SKM-1 treated with dmso at 0.1 percent for 144 hours (cell line): ENCODE measurements around the gene NAB1.

Experiments
- DNase-seq: peaks from one replicate; lab custom pipeline; 2025; ENCODE audit not compliant: unreplicated experiment; lab: John Stamatoyannopoulos, UW

NAB1 gene

DNA sequence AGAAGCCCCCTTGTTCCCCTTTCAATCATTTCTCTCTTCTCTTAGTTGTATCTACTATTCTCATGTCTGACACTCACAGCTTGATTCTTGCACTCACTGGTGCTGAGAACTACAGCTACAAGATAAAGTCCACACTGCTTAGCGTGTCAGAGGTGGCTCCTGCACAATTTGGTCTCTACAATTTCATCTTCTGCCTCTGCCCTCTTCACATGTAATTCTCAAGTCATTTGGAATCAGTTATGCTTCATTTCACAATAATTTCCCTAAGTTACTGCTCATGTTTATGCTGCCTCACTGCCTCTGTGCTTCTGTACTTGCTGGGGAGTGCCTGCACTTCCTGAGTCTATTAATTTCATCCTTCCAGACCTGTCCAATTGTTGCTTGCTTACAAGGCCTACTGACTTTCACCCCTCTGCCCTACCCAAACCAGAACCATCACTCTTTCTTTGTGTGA is 11.6 kb upstream of the NAB1 start:
- DNase-seq, result peak; percentile 23

DNA sequence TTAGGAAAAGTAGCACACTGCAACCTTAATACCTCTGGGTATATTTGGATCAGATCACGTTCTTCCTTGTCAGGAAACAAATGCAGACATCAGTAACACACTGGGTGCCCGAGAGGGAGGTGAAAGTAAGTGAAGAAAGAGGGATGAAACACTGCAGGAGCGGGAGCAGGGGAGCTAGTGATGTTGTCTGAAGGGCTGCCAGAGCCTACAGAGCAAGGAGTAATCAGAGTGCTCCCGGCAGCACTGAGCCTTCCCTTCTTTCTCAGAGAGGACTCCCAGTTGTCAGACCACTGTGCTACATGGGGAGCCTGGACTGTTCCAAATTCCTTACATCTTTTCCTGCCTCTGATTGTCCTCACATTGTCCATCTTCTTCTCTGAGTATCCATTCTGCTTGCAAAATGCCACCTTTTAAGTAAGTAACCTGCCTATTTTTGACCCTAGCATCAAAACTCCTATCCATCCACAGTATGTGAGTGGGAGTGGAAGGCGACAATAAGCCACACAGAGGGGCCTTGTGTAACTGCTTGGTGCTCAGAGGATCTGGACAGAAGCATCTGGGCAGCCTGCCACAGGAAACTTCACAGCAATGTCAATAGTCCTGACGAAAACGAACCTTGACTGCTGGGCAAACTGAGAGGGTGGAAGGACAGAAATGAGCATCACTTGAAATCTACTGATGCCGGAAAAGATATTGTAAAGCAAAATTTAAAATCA is 10.8 kb upstream of the NAB1 start:
- no peak for DNase-seq

DNA sequence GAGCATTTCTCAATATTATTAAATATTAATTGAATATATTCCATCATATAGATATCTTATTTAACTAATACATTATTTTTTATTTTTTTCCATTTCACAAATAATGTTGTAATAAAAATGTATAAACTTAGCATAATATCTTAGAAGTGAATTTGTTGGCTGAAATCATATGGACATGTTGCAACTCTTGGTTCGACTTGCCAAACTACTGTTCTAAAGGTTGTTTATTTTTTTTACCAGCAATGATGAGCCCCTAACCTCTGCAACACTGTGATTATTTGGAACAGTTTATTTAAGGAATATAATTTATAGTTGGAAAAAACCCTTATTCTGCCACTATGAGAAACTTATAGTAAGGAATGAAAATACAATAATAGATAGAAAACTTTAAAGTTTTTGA is 8.8 kb upstream of the NAB1 start:
- DNase-seq, result no peak

DNA sequence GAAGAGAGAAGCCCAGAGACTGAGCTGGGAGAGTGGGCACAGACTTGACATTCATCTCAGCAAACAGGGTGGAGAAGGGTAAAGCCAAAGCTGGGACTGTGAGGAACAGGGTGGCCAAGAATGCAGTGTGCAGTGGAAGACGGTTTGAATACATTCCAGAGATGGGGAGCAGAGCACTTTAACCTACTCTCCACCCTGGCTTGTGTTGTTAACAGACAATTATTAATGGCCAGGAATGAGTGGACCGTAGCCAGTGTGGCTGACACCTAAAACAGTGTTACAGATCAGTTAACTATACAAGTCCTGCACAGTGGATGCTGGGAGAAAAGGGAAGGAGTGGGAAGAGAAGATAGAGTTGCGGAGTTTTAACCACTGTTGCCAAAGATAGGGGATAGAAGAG is 7.4 kb upstream of the NAB1 start:
- no peak for DNase-seq

DNA sequence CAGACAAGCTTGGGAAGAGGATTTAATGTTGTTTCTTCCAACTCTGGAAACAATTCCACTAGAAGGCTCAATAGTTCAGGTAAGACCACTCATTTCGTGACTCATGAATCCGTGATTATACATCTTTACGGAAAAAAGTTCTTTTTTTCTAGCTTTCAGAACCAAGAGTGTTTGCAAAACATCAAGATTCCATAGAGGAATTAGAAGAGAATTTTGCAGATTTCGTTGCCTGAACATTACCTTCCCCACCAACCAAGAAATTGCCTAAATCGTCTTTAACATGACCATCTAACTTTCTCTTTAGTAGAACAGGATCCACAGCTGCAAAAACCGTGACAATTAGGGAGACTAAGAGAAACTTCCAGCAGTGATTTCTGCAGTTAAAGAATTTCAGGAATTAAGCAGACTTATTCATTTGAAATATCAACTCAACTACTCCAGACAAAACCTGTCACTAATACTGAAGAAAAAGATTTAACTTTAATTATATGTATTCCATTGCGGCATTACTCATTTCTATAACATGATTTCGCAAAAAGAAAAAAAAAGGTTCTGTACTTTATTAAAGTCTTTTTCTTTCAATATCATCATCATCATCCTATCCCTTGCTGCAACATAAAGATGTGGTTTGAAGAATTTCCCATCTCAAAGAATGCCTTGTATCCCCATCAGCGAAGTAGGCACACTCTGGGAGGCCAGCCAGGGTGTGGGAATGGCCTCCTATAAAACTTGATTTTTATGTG is 1.9 kb upstream of the NAB1 start:
- no peak for DNase-seq

DNA sequence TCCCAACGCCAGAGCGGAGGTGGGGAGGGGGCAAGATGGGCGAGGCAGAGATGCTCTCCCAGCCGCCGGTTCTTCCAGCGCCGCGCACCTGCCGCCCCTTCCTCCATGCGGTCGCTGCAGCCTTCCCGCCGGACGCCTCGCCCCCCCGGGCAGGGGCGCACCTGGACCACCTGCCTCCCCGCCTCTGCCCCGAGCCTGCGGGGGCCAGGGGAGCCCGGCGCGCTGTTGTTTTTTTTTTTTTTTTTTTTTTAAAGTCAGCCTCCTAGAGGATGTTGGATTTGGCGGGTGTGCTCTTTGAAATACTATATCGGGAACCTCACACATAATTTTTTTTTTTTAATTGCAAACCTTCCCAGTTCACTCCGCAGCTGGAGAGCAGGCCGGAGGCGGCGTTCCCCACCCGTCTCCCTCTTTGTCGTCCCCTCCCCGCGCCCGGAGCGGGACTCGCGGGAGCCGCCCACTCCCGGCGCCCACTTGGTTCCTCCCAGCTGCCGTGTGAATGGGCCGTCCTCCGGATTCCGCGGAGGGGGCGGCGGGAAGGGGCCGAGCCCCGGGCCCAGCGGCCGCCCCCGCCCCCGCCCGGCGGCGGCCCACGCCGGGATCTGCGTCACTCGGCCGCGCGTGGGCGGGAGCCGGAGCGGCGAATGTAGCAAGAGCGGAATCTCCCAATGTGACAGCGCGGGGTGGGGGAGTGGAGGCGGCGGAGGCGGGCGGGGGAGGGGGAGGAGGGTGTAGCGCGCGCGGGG is 421 bp upstream of the NAB1 start:
- DNase-seq, result peak; percentile 54

DNA sequence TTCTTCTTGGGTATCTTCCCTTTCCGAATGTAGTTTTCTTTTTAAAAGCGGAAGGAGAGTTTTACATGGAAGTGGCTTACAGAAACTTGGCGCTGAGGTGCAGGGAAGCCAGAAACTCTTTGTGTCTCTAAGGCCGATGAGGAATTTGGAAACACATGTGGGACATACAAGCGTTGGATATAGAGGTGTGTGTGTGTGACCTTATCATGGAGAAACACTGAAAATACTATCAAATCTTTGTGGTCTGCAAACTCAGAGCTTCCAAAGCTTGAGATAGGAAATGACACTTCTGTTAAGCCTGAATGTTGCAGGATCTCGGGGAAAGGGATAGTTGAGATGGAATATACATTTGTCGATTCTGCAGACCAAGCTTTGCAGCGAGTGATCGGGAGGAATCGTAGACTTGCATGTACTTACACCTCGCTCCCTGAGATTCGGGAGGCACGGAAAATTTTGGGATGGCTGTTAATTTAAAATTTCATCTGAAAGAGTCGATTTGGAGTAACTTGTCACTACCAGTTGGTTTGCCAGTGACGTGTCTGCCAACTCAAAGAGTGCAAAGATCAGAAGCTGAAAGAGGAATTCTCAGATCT is 1.0 kb downstream of the NAB1 start:
- peak; percentile 22 for DNase-seq

DNA sequence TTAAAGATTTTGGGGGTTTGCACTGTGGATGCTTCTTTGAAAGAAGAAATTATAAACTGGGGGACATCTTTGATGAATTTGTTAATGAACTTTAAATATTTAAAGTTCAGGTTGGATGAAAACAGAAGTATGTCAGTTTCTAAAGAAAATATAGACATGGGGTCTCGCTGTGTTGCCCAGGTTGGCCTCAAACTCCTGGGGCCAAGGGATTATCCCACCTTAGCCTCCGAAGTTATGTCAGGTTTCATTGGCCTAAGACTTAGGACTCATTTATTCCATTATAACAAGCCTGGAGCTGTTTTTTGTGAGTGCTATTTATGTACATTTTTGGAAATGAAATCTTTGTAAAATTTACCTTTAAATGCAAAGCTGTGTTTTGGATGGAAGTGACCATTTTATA is 2.5 kb downstream of the NAB1 start:
- DNase-seq, result no peak

DNA sequence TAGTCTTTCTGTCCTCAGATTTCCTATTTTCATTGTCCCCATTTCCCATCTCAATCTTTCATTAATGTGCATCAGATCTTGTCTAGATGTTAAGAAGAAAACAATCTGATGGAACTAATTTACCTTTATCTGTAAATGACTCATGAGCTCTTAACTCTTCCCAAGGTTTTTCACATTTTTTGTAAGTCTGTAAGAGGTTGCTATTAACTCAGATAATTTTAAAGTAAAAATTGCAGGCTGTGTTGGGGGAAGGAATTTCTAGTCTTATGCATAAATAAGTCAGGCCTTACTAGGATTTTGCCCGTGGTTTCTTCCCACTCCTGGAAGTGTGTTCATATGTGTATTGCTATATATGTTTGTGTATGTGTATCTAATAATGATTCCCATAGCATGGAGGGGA is 4.3 kb downstream of the NAB1 start:
- DNase-seq, result no peak

DNA sequence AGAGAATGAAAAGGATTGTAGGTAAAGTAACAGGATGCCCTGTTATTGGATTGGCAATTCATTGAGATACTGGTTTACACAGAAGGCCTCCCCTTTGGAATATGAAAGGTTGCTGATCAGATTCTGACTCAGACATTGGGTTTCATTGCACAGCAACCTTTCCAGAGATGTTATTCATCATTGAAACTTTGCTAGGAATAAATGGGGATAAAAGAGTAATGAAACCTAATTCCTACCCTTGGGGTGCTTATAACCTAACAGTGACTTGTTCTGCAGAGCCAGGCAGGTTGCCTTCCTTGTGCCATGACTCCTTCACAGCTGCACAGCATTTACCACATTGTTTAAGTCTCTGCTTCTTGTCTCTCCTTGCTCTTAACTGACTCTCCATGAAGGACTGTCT is 5.0 kb downstream of the NAB1 start:
- no peak for DNase-seq

DNA sequence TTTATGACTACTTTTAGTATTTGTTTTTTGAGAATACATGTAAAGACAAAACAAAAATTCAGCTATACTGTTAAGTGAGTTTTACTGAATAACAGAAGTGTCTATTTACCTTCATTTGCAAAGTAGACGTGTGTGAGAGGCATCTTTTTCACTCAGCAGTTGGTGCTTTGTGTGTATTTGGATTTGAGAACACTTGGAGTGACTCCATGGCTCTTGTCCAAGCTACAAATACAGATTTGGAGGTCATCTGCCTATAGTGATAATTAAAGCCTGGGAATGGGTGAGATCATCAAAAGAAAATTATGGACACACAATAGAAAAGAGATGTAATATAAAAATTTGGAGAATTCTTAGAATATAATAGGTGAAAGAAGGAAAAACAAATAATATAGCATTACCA is 6.2 kb downstream of the NAB1 start:
- no peak for DNase-seq

DNA sequence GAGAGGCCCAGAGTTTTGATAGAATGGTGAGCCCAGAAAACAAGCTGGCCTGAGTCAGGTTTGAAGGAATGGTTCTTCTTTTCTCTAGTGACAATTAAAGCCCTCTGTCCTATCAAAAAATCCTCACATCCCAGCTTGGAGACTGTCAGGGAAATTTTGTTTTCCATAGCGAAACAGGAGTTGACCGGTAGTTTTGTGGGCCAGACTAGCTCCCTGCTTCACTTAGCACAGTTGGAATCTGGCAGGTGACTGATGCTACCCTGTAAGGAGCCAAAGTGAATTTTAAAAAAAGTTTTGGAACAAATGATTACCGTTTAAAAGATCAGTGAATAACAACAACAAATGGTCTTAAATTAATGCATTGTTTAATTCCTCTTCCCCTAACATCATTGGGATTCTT is 6.7 kb downstream of the NAB1 start:
- DNase-seq, result no peak

DNA sequence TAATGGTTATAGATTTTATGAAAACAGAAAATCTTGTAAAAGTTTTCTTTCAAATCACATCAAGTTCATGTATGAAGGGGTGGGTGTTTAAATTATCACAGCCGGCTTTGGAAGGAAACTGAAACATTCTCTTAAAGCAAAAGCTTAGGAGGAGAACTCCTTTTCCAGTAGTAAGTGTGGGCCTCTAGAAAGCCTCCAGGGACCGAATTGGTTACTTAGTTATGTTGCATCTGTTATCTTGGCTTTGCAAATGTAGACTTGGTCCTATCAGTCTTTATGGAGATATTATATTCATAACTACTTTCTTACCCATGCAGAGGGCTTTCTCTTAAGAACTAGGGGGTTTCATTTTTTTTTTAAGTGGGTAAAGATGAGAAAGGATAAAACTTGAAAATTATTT is 7.4 kb downstream of the NAB1 start:
- no peak for DNase-seq

DNA sequence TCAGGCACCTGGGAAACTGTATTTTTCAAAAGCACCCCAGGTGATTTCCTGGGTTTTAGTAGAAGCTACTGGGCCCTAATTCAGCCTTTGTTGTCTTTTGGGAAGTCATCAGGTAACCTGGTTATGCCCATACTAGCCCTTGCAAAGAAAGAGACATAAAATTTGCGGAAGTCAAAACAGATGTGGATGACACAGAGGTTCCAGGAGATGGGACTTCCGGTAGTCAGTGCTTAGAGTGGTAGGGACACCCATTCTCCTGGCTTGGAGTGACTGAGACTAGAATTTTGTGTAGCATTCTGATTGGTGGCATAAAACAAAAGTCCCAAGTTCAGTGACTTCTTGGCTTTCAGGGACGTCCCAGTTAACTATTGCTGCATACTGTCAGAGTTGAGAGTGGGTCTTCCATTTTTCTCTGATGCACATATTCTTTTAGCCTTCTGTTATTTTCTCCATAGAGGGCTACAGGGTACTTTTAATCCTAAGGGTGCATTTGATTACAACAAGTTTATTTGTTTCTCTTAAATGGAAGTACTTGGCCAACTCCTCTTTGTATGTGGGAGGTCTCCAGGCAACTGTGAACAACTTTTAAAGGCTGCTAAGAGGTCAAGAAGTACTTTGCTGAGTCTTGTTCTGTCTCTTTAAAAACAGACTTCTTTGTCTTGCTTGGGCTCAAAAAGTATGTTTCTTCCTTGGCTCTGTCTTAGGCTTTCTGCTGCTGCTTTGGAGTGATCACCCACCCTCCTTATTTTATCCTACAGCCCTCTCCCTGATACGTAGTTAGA is 8.8 kb downstream of the NAB1 start:
- no peak for DNase-seq

DNA sequence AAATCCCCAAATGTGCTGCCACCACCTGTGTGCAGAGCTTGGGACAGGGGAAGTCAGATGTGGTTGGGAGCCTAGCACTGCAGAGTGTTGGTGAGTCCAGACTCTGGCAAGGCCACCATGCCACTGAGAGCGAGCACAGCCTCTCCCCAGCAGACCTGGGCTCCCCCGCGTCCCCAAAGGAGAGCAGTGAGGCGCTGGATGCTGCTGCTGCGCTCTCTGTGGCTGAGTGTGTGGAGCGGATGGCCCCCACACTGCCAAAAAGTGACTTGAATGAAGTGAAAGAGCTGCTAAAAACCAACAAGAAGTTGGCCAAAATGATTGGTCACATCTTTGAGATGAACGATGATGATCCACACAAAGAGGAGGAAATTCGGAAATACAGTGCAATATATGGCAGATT is 10.7 kb downstream of the NAB1 start:
- no peak for DNase-seq

DNA sequence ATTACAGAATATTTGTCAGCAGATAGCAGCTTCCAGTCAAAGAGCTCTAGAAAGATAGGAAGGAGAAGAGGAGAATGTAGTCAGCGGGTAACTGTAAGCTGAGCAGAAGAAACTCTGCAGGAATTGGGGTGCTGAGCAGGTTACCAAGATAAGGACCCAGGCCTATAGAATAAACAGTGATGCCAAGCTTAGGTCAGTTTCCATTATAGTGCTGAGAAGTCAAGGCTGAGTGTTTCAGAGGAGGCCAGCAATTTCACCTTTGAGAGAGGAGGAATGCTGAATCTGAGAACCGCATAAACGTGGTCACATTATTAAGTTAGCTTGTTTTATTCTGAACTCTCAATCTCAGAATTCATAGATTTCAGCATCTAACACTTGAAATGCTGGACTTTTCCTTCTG is 13.9 kb downstream of the NAB1 start:
- DNase-seq, result no peak

DNA sequence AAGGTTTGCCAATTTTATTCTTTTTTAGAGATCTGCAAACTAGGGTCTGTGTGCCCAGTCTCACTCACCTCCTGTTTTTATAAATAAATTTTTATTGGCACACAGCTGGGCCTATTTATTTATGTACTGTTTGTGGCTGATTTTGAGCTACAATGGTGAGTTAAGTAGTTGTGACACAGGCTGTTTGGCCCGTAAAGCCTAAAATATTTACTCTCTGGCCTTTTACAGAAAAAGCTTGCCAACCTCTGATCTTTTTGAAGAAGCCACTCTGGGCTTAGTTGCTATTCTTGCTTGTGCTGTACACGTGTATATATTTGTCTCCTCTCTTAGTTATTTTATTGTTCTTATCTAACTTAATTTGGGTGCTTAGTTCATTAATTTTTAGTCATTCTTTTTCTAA is 14.5 kb downstream of the NAB1 start:
- DNase-seq, result no peak

DNA sequence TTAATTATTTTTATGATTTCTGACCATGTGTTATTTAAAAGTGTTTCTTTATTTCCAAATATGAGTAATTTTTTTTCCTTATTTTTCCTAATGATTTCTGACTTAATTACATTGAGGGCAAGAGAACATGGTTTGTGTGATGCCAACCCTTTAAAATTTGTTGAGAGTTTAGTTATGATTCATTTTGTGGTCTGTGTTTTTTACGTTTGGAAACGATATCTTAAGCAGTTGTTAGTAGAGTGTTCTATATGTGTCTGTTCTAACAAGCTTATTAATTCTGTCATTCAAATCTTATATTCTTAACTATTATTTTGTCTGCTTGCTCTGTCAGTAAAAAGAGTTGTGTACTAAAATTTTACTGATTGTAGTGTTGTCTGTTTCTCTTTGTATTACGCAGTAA is 15.0 kb downstream of the NAB1 start:
- no peak for DNase-seq

DNA sequence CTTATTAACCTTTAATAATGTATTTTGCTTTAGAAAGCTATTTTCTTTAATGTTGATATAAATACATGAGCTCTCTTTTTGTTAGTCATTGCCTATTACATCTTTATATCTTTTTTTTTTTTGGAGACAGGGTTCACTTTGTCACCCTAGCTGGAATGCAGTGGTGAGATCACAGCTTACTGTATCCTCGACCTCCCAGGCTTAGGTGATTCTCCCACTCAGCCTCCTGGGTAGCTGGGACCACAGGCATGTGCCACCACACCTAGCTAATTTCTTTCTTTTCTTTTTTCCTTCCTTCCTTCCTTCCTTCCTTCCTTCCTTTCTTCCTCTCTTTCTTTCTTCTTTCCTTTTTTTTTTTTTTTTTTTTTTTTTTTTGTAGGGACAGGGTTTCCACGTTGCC is 15.4 kb downstream of the NAB1 start:
- no peak for DNase-seq

DNA sequence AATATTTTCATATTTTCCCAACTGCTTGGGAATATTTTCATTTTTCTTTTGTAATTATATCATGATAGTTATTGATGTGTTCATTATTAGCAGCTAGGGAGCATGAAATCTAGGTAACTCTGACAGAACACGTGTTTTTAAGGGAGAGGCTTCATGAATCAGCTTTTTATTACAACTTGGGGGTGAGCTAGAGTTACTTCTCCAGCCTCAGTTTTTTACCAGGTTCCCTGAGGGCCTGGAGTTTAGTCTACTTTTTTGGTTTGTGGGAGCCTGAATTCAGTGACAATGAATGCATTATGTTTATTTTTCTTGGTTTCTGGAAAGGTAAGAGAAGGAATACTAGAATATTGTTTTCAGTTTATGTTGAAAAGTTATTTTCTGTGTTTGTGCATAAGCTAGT is 18.0 kb downstream of the NAB1 start:
- no peak for DNase-seq

DNA sequence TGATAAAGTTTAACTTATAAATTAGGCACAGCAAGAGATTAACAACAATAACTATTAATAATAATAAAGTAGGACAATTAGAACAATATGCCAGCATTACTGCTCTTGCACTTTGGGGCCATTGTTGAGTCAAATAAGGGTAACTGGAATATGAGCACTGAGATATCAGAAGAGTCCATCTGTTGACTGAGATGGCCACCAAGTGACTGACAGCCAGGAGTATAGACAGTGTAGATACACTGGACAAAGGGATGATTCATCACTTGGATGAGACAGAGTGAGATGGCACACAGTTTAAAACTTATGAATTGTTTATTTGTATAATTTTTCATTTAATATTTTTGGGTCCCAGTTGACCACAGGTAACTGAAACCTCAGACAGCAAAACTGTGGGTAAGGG is 20.0 kb downstream of the NAB1 start:
- no peak for DNase-seq
